Neural progenitor cell (in vitro differentiated cells): ENCODE measurements around the gene PSMC1. TPM values are rescaled to one million over a fixed set of nuclear protein-coding genes. Genes with fewer than 3 reads are reported as not detected.

Experiments
- DNase-seq: peaks from one replicate; pipeline ENCODE4 v3.0.0-alpha.2; 2016; ENCODE audit warnings: low spot score
- H2AFZ ChIP-seq: fragments of 200-600 bp; sonication (generic); replicated peaks from 2 replicates; pipeline ENCODE4 v1.6.1; 2016; ENCODE audit warnings: antibody characterized with exemption
- H3F3A ChIP-seq: fragments of 200-600 bp; sonication (generic); 2 replicates; pipeline ENCODE4 v1.6.1; 2016; ENCODE audit warnings: antibody characterized with exemption, low read depth
- H3K27ac ChIP-seq: fragments of 200-600 bp; sonication (generic); 2 replicates; pipeline ENCODE4 v1.5.1; 2016; ENCODE audit warnings: mild to moderate bottlenecking
- H3K27me3 ChIP-seq: fragments of 200-600 bp; sonication (generic); 2 replicates; pipeline ENCODE4 v1.6.1; 2016; ENCODE audit warnings: mild to moderate bottlenecking, moderate library complexity
- H3K36me3 ChIP-seq: fragments of 200-600 bp; sonication (generic); 2 replicates; pipeline ENCODE4 v1.5.1; 2016
- H3K4me1 ChIP-seq: fragments of 200-600 bp; sonication (generic); 2 replicates; pipeline ENCODE4 v1.6.1; 2016; ENCODE audit warnings: mixed run types
- H3K4me2 ChIP-seq: fragments of 200-600 bp; sonication (generic); 2 replicates; pipeline ENCODE4 v1.6.1; 2016
- H3K4me3 ChIP-seq: fragments of 200-600 bp; sonication (generic); 2 replicates; pipeline ENCODE4 v1.5.1; 2016
- H3K79me2 ChIP-seq: fragments of 200-600 bp; sonication (generic); 2 replicates; pipeline ENCODE4 v1.6.1; 2016; ENCODE audit warnings: low read depth
- H3K9ac ChIP-seq: fragments of 200-600 bp; sonication (generic); 2 replicates; pipeline ENCODE4 v1.6.1; 2016
- H3K9me3 ChIP-seq: fragments of 200-600 bp; sonication (generic); 2 replicates; pipeline ENCODE4 v1.5.1; 2016; ENCODE audit warnings: low read depth
- H4K20me1 ChIP-seq: fragments of 200-600 bp; sonication (generic); 2 replicates; pipeline ENCODE4 v1.6.1; 2016; ENCODE audit warnings: low read depth
- H3K27ac Mint-ChIP-seq: 3 replicates; pipeline ENCODE4 v1.8.0; 2021; ENCODE audit warnings: mixed read lengths
- H3K27me3 Mint-ChIP-seq: 2 replicates; pipeline ENCODE4 v1.8.0; 2022; ENCODE audit warnings: low read depth, mild to moderate bottlenecking, inconsistent platforms, moderate library complexity, mixed read lengths; ENCODE audit not compliant: insufficient read depth
- H3K36me3 Mint-ChIP-seq: 3 replicates; pipeline ENCODE4 v1.8.0; 2021; ENCODE audit warnings: mixed read lengths
- H3K4me1 Mint-ChIP-seq: 3 replicates; pipeline ENCODE4 v1.8.0; 2021; ENCODE audit warnings: mixed read lengths
- H3K4me3 Mint-ChIP-seq: 3 replicates; pipeline ENCODE4 v1.8.0; 2021; ENCODE audit warnings: mild to moderate bottlenecking, moderate library complexity, mixed read lengths
- H3K9me3 Mint-ChIP-seq: 3 replicates; pipeline ENCODE4 v1.8.0; 2020; ENCODE audit warnings: mixed read lengths
- EZH2 ChIP-seq: fragments of 200-600 bp; sonication (generic); IDR thresholded peaks from 2 replicates; pipeline ENCODE4 v1.6.1; 2017; ENCODE audit warnings: antibody characterized with exemption, mild to moderate bottlenecking, moderate library complexity
- EZH2phosphoT487 ChIP-seq: fragments of 200-600 bp; sonication (generic); IDR thresholded peaks from 2 replicates; pipeline ENCODE4 v1.6.1; 2017; ENCODE audit warnings: antibody characterized with exemption
- total RNA-seq: library from RNA; depleted of rRNA; stranded (reverse); fragments of >200 nt; gene quantifications from 2 replicates; pipeline ENCODE4 v1.2.3, GENCODE V29; 2015; ENCODE audit warnings: low replicate concordance
- TF ChIP-seq, protein P1 (sequence below): fragments of 200-600 bp; sonication (generic); IDR thresholded peaks from 2 replicates; pipeline ENCODE4 v1.5.1; 2017; ENCODE audit warnings: antibody characterized with exemption, mild to moderate bottlenecking

The PSMC1 gene
- total RNA-seq, 1 donor from 2014 or later = 233 TPM

DNA sequence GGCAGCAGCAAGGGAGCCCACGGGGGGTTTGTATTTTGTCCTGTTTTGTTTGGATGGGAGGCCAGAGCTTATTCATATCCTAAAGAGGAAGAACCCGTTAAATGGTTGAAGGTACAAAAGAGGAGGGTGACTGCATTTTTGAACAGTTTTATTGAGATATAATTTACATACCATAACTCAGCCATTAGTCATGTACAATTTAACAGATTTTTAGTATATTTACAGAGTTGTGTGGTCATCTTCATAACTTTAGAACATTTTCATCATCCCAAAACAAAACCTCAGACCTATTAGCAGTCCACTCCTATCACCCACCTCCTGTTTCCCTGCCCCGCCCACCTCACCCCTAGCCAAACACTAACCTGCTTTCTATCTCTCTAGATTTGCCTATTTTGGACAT, 62.8 kb downstream of the PSMC1 start:
- Histone ChIP-seq H3F3A (no peaks in the 10 kb centered on the region), H3K4me3 (no peak overlapping the region), H3K36me3 (no peaks in the 10 kb centered on the region), H3K4me2 (no peak overlapping the region), H3K79me2 (peaks cover 49% of the 10 kb centered on the region), H3K27me3 (no peaks in the 10 kb centered on the region), H2AFZ (no peak overlapping the region), H4K20me1 (no peaks in the 10 kb centered on the region), H3K9ac (no peak overlapping the region), H3K4me1 (no peaks in the 10 kb centered on the region), H3K9me3 (no peaks in the 10 kb centered on the region), H3K27ac (no peak overlapping the region)
- H3K4me3 Mint-ChIP-seq = no peak overlapping the region
- no peaks in the 10 kb centered on the region for H3K27me3 Mint-ChIP-seq
- no peak overlapping the region for H3K27ac Mint-ChIP-seq
- no peaks in the 10 kb centered on the region for H3K4me1 Mint-ChIP-seq
- H3K36me3 Mint-ChIP-seq = peaks cover 15% of the 10 kb centered on the region
- peaks cover 3% of the 10 kb centered on the region for H3K9me3 Mint-ChIP-seq
- no peak for DNase-seq
- TF ChIP-seq, protein P1, sequence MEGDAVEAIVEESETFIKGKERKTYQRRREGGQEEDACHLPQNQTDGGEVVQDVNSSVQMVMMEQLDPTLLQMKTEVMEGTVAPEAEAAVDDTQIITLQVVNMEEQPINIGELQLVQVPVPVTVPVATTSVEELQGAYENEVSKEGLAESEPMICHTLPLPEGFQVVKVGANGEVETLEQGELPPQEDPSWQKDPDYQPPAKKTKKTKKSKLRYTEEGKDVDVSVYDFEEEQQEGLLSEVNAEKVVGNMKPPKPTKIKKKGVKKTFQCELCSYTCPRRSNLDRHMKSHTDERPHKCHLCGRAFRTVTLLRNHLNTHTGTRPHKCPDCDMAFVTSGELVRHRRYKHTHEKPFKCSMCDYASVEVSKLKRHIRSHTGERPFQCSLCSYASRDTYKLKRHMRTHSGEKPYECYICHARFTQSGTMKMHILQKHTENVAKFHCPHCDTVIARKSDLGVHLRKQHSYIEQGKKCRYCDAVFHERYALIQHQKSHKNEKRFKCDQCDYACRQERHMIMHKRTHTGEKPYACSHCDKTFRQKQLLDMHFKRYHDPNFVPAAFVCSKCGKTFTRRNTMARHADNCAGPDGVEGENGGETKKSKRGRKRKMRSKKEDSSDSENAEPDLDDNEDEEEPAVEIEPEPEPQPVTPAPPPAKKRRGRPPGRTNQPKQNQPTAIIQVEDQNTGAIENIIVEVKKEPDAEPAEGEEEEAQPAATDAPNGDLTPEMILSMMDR = no peak
- TF ChIP-seq EZH2phosphoT487 (no peak), EZH2 (no peak)

DNA sequence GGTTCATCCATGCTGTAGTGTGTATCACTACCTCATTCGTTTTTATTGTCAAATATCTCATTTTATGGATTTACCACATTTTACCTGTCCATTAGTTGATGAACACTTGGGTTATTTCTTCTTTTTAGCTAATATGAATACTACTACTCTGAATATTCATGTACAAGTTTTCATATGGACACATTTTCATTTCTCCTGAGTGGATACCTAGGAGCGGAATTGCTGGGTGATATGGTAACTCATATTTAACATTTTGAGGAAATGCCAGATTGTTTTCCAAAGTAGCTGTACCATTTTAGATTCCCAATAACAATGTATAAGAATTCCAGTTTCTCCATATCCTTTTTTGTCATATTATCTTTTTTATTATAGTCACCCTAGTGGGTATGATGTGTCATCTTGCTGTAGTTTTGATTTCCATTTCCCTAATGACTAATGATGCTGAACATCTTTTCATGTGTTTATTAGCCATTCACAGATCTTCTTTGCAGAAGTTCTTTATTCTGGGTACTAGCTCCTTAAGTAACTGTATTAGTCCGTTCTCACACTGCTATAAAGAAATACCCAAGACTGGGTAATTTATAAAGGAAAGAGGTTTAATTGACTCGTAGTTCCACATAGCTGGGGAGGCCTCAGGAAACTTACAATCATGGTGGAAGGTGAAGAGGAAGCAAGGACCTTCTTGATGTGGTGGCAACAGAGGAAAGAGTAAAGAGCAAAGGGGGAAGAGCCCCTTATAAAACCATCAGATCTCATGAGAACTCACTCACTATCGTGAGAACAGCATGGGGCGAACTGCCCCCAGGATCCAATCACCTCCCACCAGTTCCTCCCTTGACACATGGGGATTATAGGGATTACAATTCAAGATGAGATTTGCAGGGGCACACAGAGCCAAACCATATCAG, 63.5 kb downstream of the PSMC1 start:
- Histone ChIP-seq H3K79me2 (peaks cover 53% of the 10 kb centered on the region), H3K4me2 (no peak overlapping the region), H3K9ac (no peak overlapping the region), H3F3A (no peaks in the 10 kb centered on the region), H2AFZ (no peak overlapping the region), H3K27ac (no peak overlapping the region), H3K4me1 (no peaks in the 10 kb centered on the region), H3K4me3 (no peak overlapping the region), H3K36me3 (no peaks in the 10 kb centered on the region), H3K27me3 (no peaks in the 10 kb centered on the region), H3K9me3 (no peaks in the 10 kb centered on the region), H4K20me1 (no peaks in the 10 kb centered on the region)
- DNase-seq = no peak
- no peaks in the 10 kb centered on the region for H3K4me1 Mint-ChIP-seq
- no peak overlapping the region for H3K4me3 Mint-ChIP-seq
- peaks cover 14% of the 10 kb centered on the region for H3K36me3 Mint-ChIP-seq
- peaks cover 3% of the 10 kb centered on the region for H3K9me3 Mint-ChIP-seq
- H3K27ac Mint-ChIP-seq = no peak overlapping the region
- TF ChIP-seq, protein P1 = no peak
- TF ChIP-seq EZH2phosphoT487 (no peak), EZH2 (no peak)
- no peaks in the 10 kb centered on the region for H3K27me3 Mint-ChIP-seq

DNA sequence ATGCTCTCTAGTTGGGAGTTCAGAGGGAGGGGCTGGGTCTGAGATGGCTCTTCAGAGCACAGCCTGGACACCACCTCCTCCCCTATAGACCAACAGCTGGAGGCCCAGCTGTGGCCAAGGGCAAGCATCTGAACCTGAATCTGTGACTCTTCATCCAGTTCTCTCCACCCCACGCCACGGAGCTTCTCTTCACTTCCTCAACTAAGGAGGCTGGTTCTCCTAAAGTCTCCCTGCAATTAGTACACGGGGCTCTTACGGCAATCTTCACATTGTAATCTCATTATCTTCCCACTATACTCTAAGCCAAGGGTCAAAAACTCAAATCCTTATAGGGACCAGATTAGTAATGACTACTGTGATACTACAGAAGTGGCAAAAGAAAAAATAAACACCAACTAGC, 65.5 kb downstream of the PSMC1 start:
- no peaks in the 10 kb centered on the region for H3F3A ChIP-seq
- no peak overlapping the region for H3K9ac ChIP-seq
- H3K27me3 ChIP-seq = no peaks in the 10 kb centered on the region
- Mint-ChIP-seq H3K27ac (no peak overlapping the region), H3K4me3 (no peak overlapping the region), H3K9me3 (peaks cover 3% of the 10 kb centered on the region), H3K36me3 (peaks cover 10% of the 10 kb centered on the region), H3K27me3 (no peaks in the 10 kb centered on the region), H3K4me1 (no peaks in the 10 kb centered on the region)
- H2AFZ ChIP-seq = no peak overlapping the region
- no peaks in the 10 kb centered on the region for H3K4me1 ChIP-seq
- no peaks in the 10 kb centered on the region for H3K9me3 ChIP-seq
- H3K4me2 ChIP-seq = no peak overlapping the region
- DNase-seq = no peak
- no peak overlapping the region for H3K4me3 ChIP-seq
- no peaks in the 10 kb centered on the region for H4K20me1 ChIP-seq
- TF ChIP-seq EZH2phosphoT487 (no peak), EZH2 (no peak)
- TF ChIP-seq, protein P1 = no peak
- H3K36me3 ChIP-seq = no peaks in the 10 kb centered on the region
- H3K27ac ChIP-seq = no peak overlapping the region
- peaks cover 58% of the 10 kb centered on the region for H3K79me2 ChIP-seq

Other genes starting within 250 kb of the PSMC1 start
- gene KCNK13, start 194.6 kb upstream of the PSMC1 start, total RNA-seq = not detected in 2 replicates
- gene NRDE2, start 75.4 kb downstream of the PSMC1 start, total RNA-seq = 10.2 and 13.1 TPM in 2 replicates
- 273 and 362 TPM in 2 replicates for gene CALM1, start 140.5 kb downstream of the PSMC1 start, total RNA-seq